Neural cell (in vitro differentiated cells): ENCODE measurements around the gene MAPK1.

Source experiments
- EZH2 ChIP-seq: fragments of 200-600, 300-800 bp; shearing (Covaris generic), sonication (generic); IDR thresholded peaks from 2 replicates; pipeline ENCODE4 v1.6.1; 2014; ENCODE audit warnings: antibody characterized with exemption, low read length, borderline replicate concordance, mild to moderate bottlenecking; ENCODE audit not compliant: insufficient read depth, poor library complexity, severe bottlenecking
- POLR2AphosphoS5 ChIP-seq: IDR thresholded peaks from 2 replicates; pipeline ENCODE4 v1.6.1; 2012
- TAF1 ChIP-seq: IDR thresholded peaks from 2 replicates; pipeline ENCODE4 v1.6.1; 2012; ENCODE audit warnings: low read depth
- TF ChIP-seq, protein P1 (sequence below): IDR thresholded peaks from 2 replicates; pipeline ENCODE4 v1.6.1; 2012; ENCODE audit warnings: borderline replicate concordance
- TF ChIP-seq, protein P2 (sequence below): fragments of 450-650 bp; IDR thresholded peaks from 2 replicates; pipeline ENCODE4 v1.5.1; 2014; ENCODE audit warnings: antibody characterized with exemption, mild to moderate bottlenecking, moderate library complexity; ENCODE audit not compliant: poor library complexity, severe bottlenecking

DNA sequence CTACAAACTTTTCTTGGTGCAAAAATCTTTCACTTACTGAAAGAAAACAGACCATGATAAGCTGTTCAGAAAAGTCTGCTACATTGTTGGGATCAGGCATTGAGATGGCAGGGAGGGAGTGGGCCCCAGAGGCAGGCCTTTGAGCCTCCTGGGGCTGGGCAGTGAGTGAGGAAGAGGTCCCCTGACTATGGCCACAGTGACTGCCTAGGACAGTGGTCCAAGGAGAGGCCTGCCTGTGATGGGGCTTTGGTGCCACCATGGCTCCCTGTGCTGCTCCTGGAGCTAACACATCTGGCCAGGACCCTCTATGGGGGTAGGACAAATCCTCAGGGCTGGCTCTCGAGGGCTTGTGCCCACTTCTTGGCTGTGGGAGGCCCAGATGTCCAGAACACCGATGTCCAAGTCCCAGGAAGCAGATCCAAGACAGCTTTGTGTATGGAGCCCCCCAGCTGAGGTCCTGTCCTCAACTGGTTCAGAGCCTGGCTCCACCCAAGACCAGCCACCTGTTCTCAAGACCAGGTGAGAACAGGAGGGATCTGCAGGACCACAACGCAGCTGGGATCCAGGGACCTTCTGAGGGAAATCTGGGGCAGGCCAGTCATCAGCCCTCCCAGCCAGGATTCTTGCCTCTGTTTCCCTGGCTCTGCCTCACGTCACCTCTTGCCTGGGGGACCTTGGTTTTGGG is 48.3 kb upstream of the MAPK1 start:
- TF ChIP-seq EZH2, result no peak
- TF ChIP-seq, protein P1, sequence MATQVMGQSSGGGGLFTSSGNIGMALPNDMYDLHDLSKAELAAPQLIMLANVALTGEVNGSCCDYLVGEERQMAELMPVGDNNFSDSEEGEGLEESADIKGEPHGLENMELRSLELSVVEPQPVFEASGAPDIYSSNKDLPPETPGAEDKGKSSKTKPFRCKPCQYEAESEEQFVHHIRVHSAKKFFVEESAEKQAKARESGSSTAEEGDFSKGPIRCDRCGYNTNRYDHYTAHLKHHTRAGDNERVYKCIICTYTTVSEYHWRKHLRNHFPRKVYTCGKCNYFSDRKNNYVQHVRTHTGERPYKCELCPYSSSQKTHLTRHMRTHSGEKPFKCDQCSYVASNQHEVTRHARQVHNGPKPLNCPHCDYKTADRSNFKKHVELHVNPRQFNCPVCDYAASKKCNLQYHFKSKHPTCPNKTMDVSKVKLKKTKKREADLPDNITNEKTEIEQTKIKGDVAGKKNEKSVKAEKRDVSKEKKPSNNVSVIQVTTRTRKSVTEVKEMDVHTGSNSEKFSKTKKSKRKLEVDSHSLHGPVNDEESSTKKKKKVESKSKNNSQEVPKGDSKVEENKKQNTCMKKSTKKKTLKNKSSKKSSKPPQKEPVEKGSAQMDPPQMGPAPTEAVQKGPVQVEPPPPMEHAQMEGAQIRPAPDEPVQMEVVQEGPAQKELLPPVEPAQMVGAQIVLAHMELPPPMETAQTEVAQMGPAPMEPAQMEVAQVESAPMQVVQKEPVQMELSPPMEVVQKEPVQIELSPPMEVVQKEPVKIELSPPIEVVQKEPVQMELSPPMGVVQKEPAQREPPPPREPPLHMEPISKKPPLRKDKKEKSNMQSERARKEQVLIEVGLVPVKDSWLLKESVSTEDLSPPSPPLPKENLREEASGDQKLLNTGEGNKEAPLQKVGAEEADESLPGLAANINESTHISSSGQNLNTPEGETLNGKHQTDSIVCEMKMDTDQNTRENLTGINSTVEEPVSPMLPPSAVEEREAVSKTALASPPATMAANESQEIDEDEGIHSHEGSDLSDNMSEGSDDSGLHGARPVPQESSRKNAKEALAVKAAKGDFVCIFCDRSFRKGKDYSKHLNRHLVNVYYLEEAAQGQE, result no peak
- TF ChIP-seq, protein P2, sequence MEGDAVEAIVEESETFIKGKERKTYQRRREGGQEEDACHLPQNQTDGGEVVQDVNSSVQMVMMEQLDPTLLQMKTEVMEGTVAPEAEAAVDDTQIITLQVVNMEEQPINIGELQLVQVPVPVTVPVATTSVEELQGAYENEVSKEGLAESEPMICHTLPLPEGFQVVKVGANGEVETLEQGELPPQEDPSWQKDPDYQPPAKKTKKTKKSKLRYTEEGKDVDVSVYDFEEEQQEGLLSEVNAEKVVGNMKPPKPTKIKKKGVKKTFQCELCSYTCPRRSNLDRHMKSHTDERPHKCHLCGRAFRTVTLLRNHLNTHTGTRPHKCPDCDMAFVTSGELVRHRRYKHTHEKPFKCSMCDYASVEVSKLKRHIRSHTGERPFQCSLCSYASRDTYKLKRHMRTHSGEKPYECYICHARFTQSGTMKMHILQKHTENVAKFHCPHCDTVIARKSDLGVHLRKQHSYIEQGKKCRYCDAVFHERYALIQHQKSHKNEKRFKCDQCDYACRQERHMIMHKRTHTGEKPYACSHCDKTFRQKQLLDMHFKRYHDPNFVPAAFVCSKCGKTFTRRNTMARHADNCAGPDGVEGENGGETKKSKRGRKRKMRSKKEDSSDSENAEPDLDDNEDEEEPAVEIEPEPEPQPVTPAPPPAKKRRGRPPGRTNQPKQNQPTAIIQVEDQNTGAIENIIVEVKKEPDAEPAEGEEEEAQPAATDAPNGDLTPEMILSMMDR, result no peak
- no peak for TF ChIP-seq POLR2AphosphoS5
- no peak for TF ChIP-seq TAF1
